GM21390 (cell line): ENCODE measurements around the gene CLDN8.

Experiments used
- ATAC-seq: cut with Tn5 transposase; IDR thresholded peaks from one replicate; pipeline ENCODE4 v1.9.1; 2021; ENCODE audit not compliant: unreplicated experiment

The CLDN8 gene

GRCh38 chr21:30216041-30216723 lies at the start of gene CLDN8:
Gene CLDN8 (minus strand): TSS chr21:30216097. CDS start chr21:30215925, 172 bp downstream.
- no peak for ATAC-seq

GRCh38 chr21:30257773-30258172 lies 41.9 kb upstream of the CLDN8 start:
- no peak for ATAC-seq

- no peak for ATAC-seq
Measured at GRCh38 chr21:30256100-30256499, 40.2 kb upstream of the CLDN8 start.

GRCh38 chr21:30255679-30256078 lies 39.8 kb upstream of the CLDN8 start:
- no peak for ATAC-seq

- ATAC-seq = no peak
Measured at GRCh38 chr21:30251781-30252180, 35.9 kb upstream of the CLDN8 start.

GRCh38 chr21:30249936-30250335 lies 34.0 kb upstream of the CLDN8 start:
- no peak for ATAC-seq

- ATAC-seq = no peak
Measured at GRCh38 chr21:30248844-30249243, 32.9 kb upstream of the CLDN8 start.

GRCh38 chr21:30245061-30245460 lies 29.2 kb upstream of the CLDN8 start:
- no peak for ATAC-seq

GRCh38 chr21:30243691-30244090 lies 27.8 kb upstream of the CLDN8 start:
- no peak for ATAC-seq

- ATAC-seq = no peak
Measured at GRCh38 chr21:30240661-30241060, 24.8 kb upstream of the CLDN8 start.

GRCh38 chr21:30238168-30238567 lies 22.3 kb upstream of the CLDN8 start:
- ATAC-seq = no peak

- no peak for ATAC-seq
Measured at GRCh38 chr21:30234643-30235042, 18.7 kb upstream of the CLDN8 start.

- no peak for ATAC-seq
Measured at GRCh38 chr21:30234050-30234449, 18.2 kb upstream of the CLDN8 start.

- no peak for ATAC-seq
Measured at GRCh38 chr21:30233228-30234020, 17.5 kb upstream of the CLDN8 start.

- no peak for ATAC-seq
Measured at GRCh38 chr21:30232011-30232410, 16.1 kb upstream of the CLDN8 start.

- ATAC-seq = no peak
Measured at GRCh38 chr21:30227633-30228404, 11.9 kb upstream of the CLDN8 start.

GRCh38 chr21:30227128-30227527 lies 11.2 kb upstream of the CLDN8 start:
- ATAC-seq = no peak

GRCh38 chr21:30223596-30223995 lies 7.7 kb upstream of the CLDN8 start:
- no peak for ATAC-seq

GRCh38 chr21:30222724-30223123 lies 6.8 kb upstream of the CLDN8 start:
- no peak for ATAC-seq

GRCh38 chr21:30211071-30211470 lies 4.8 kb downstream of the CLDN8 start:
- no peak for ATAC-seq

GRCh38 chr21:30209601-30210000 lies 6.3 kb downstream of the CLDN8 start:
- no peak for ATAC-seq

GRCh38 chr21:30207252-30207579 lies 8.7 kb downstream of the CLDN8 start:
- ATAC-seq = no peak
